Prostate gland (tissue), 2 donors: ENCODE results near the gene FAM3C. TPM values are rescaled to one million over a fixed set of nuclear protein-coding genes. Genes with fewer than 3 reads are reported as not detected.
"Not testable (repeated sequence)": the region's sequence is repeated elsewhere in the genome, so short reads cannot be mapped to it uniquely, and the experiment has no call there.

Experiments used
- DNase-seq: peaks from one replicate; pipeline ENCODE4 v3.0.0-alpha.2; 2019; ENCODE audit warnings: low spot score
- H3K27ac ChIP-seq, 2 donors: fragments of 200-600 bp; sonication (generic); 2 replicates each; pipeline ENCODE4 v1.5.1; 2017 to 2019
- H3K27me3 ChIP-seq: fragments of 200-600 bp; sonication (generic); replicated peaks from 2 replicates; pipeline ENCODE4 v1.5.1; 2019; ENCODE audit not compliant: insufficient read depth
- H3K36me3 ChIP-seq, 2 donors: fragments of 200-600 bp; sonication (generic); 1 replicate in 1 of 2; 2 replicates in 1 of 2; pipeline versions ENCODE4 v1.5.1 to v1.8.1; 2017 to 2019
- H3K4me1 ChIP-seq: fragments of 200-600 bp; sonication (generic); replicated peaks from 2 replicates; pipeline ENCODE4 v1.5.1; 2019
- H3K4me3 ChIP-seq, 2 donors: fragments of 200-600 bp; sonication (generic); 2 replicates each; pipeline ENCODE4 v1.5.1; 2017 to 2019
- H3K9me3 ChIP-seq: fragments of 200-600 bp; sonication (generic); 2 replicates; pipeline ENCODE4 v1.5.1; 2017
- POLR2A ChIP-seq: fragments of 450-650 bp; IDR thresholded peaks from one replicate; pipeline ENCODE4 v1.6.1; 2016; ENCODE audit warnings: antibody characterized with exemption, mild to moderate bottlenecking
- POLR2AphosphoS5 ChIP-seq: sonication (generic); formaldehyde crosslinking; IDR thresholded peaks from one replicate; pipeline ENCODE4 v1.6.1; 2017; ENCODE audit warnings: antibody characterized with exemption
- WGBS: methylation state at CpG from one replicate; pipeline ENCODE4 v1.1.5; 2018; 5-methylcytosine and 5-hydroxymethylcytosine counted together
- intact Hi-C: fragments of 100-400 bp; cut with DNase I; formaldehyde crosslinking; loops from one replicate; pipeline ENCODE4 v1.14.2; 2022
- total RNA-seq, 2 donors: library from RNA; depleted of rRNA; stranded (reverse); fragments of >200 nt; gene quantifications; one replicate each; pipeline ENCODE4 v1.1.0, GENCODE V29; 2016
- TF ChIP-seq, protein P1 (sequence below), 4 experiments: fragments of 200-600 bp in 2 of 4; fragments of 450-650 bp in 2 of 4; sonication (generic) in 2 of 4; IDR thresholded peaks; 1 replicate in 3 of 4; 2 replicates in 1 of 4; pipeline ENCODE4 v1.5.1; 2016 to 2019; ENCODE audit warnings: antibody characterized with exemption in 4 of 4, mild to moderate bottlenecking in 2 of 4, moderate library complexity in 2 of 4

FAM3C gene, protein sequence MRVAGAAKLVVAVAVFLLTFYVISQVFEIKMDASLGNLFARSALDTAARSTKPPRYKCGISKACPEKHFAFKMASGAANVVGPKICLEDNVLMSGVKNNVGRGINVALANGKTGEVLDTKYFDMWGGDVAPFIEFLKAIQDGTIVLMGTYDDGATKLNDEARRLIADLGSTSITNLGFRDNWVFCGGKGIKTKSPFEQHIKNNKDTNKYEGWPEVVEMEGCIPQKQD
- total RNA-seq = 10 to 100 TPM; 31.9 to 34.8 TPM

DNA sequence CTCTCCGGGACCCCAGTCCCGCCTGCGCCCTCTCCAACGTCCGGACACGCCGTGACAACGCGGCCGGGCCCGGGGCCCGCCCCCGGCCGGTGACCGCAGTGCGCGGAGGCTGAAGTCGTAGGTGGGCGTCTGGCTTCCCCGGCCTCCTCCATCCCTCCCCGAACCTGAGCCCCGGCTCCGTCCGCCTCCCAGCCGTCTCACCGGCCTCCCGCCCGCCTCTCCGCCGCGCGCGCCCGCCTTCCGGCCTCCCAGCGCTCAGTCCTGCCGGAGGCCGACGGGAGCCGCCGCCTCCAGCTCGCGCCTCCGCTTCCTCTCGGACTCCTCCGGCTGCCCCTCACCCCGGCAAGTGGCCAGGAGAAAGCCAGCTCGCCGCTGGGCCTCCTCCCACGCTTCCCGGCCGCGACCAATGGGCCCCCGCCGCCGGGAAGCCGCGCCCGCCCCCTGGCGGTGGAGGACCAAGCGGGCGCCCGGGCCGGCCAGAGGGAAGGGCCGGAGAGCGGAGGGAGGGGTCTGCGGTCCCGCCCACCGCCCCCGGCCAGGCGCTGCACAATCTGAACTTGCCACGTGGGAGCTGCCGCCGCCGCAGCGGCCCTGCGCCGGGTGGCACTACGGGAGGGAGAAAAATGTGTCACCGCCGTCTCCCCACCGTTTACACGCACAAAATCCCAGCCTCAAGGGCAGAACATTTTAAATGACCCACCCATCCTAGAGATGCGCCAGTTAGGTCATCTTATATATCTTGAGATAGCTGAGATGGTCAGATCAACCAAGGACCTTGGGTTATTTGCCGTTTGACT is at the start of gene FAM3C:
Gene FAM3C, minus strand, starts transcription at position 348 of the 797 bp plus-strand sequence. CDS start 13,339 bp downstream, outside the sequence.
- no peaks in the 10 kb centered on the region for H3K36me3 ChIP-seq
- TF ChIP-seq, protein P1, sequence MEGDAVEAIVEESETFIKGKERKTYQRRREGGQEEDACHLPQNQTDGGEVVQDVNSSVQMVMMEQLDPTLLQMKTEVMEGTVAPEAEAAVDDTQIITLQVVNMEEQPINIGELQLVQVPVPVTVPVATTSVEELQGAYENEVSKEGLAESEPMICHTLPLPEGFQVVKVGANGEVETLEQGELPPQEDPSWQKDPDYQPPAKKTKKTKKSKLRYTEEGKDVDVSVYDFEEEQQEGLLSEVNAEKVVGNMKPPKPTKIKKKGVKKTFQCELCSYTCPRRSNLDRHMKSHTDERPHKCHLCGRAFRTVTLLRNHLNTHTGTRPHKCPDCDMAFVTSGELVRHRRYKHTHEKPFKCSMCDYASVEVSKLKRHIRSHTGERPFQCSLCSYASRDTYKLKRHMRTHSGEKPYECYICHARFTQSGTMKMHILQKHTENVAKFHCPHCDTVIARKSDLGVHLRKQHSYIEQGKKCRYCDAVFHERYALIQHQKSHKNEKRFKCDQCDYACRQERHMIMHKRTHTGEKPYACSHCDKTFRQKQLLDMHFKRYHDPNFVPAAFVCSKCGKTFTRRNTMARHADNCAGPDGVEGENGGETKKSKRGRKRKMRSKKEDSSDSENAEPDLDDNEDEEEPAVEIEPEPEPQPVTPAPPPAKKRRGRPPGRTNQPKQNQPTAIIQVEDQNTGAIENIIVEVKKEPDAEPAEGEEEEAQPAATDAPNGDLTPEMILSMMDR (IDR thresholded peaks at IDR 0.05) = peak; percentile 82 to 98 (median 91)
- TF ChIP-seq POLR2AphosphoS5 = peak; percentile 54
- peak; percentile 75 for TF ChIP-seq POLR2A
- H3K4me3 ChIP-seq = peak within 1 kb of the TSS; percentile 79 to 88
- no peaks in the 10 kb centered on the region for H3K27me3 ChIP-seq
- H3K9me3 ChIP-seq = no peaks in the 10 kb centered on the region
- H3K4me1 ChIP-seq = no peaks in the 10 kb centered on the region
- DNase-seq = peak; percentile 80
- intact Hi-C loops = no loop called here
- whole genome bisulfite sequencing = 1% methylated on average over 74 of the region's 85 CpGs
- peak within 1 kb of the TSS; percentile 73 to 75 for H3K27ac ChIP-seq

DNA sequence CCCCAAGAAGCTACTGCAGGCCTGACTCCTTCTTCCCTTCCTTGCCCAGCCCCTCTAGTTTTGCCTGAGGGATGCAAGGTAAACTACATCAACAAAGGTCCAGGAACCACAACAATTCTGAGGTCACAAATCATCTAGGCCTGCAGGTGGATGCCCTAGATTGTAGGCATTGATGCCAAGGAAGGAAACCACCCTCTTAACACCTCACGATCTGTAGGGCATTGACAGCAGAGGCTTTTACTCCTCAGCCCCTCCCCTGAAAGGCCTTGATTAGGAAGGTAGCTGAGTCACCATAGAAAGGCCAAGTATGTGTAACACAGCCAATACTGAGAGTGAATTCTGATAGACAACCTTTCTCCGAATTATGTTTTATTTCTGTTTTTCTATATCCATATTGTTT is 46.7 kb upstream of the FAM3C start:
- H3K27me3 ChIP-seq = no peaks in the 10 kb centered on the region
- intact Hi-C loops = no loop called here
- H3K4me3 ChIP-seq = no peak overlapping the region
- H3K36me3 ChIP-seq = no peaks in the 10 kb centered on the region
- WGBS = 67% methylated on average over 2 of the region's 2 CpGs
- no peaks in the 10 kb centered on the region for H3K4me1 ChIP-seq
- TF ChIP-seq POLR2AphosphoS5 = no peak
- TF ChIP-seq, protein P1 (IDR thresholded peaks at IDR 0.05) = no peak
- no peak for TF ChIP-seq POLR2A
- H3K9me3 ChIP-seq = no peaks in the 10 kb centered on the region
- DNase-seq = no peak
- no peak overlapping the region for H3K27ac ChIP-seq

DNA sequence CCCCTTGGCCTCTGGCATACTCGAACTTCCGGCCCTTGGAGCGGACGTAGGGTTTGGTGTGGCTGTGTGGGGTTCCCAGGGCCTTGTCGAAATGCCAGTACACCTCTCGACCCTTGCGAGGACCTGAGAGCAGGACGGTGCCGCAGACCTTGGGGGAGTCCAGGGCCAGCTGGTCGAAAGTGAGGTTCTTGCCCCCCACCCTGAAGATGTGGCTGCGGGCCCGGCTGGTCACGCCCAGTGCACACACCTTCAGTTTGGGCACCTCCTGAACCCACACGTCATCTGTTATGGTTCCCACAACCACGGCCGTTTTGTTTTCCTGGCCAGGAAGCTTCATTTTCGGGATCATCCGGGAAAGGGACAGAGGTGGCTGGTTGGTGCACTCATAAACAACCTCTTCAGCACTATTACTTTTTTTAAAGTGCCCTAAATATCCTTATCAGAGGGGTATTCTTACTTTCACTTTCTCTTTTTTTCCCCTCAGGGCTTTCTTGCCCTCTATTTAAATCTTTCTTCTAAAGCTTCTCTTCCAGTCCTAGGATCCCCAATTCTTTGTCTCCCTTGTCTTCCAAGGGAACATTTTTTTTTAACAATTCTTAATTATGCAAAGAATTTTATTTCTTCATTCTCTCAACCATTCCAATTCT is 44.9 kb upstream of the FAM3C start:
- no peak overlapping the region for H3K27ac ChIP-seq

DNA sequence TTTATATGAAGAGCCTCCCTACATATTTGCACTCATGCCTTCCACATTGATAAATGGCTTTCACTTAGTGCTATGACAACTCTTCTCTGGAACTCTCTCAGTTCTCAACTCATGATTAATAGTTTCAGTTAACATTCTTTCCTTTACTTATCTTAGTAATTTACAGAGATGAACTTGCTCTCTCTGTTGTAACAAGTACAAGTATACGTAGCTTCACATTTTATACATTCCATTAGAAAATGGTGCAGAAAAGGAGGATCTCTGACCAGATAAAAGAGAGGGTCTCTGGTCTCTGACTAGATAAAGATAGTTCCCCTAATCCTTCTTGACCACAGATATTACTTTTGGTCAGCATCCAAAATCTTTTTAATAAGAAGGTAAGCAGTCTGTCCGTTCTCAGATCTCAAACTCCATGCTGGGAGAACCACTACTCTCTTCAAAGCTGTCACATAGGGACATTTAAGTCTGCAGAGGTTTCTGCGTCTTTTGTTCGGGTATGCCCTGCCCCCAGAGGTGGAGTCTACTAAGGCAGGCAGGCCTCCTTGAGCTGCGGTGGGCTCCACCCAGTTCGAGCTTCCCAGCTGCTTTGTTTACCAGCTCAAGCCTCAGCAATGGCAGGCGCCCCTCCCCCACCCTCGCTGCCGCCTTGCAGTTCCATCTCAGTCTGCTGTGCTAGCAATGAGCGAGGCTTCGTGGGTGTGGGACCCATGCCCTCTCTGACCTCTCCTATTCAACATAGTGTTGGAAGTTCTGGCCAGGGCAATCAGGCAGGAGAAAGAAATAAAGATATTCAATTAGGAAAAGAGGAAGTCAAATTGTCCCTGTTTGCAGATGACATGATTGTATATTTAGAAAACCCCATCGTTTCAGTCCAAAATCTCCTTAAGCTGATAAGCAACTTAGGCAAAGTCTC is 42.2 kb upstream of the FAM3C start:
- intact Hi-C loops, H3K4me1 ChIP-seq, H3K4me3 ChIP-seq, H3K36me3 ChIP-seq, H3K27me3 ChIP-seq, H3K27ac ChIP-seq, H3K9me3 ChIP-seq: not testable (repeated sequence)
- TF ChIP-seq, protein P1 (IDR thresholded peaks at IDR 0.05) = peak in 1 of 4 experiments; percentile 21
- WGBS = 6% methylated on average over 12 of the region's 12 CpGs
- peak; percentile 44 for DNase-seq

More for the DNA sequence above, 44.9 kb upstream of the FAM3C start:
- Histone ChIP-seq H3K4me1 (no peaks in the 10 kb centered on the region), H3K9me3 (no peaks in the 10 kb centered on the region), H3K4me3 (no peak overlapping the region), H3K27me3 (no peaks in the 10 kb centered on the region), H3K36me3 (no peaks in the 10 kb centered on the region)
- intact Hi-C loops = no loop called here
- no peak for TF ChIP-seq POLR2A
- TF ChIP-seq POLR2AphosphoS5 = no peak
- TF ChIP-seq, protein P1 (IDR thresholded peaks at IDR 0.05) = no peak
- DNase-seq = no peak
- WGBS = 88% methylated on average over 18 of the region's 18 CpGs
